Hepatocyte (in vitro differentiated cells): ENCODE measurements around the gene EEF1AKMT1. TPM values are rescaled to one million over a fixed set of nuclear protein-coding genes. Genes with fewer than 3 reads are reported as not detected.

Experiments
- DNase-seq: peaks from one replicate; pipeline ENCODE4 v3.0.0-alpha.2; 2016; ENCODE audit warnings: low spot score
- H2AFZ ChIP-seq: fragments of 200-600 bp; sonication (generic); 2 replicates; pipeline ENCODE4 v1.6.0; 2016; ENCODE audit warnings: antibody characterized with exemption, mild to moderate bottlenecking
- H3K27ac ChIP-seq: fragments of 200-600 bp; sonication (generic); 2 replicates; pipeline ENCODE4 v1.5.1; 2016; ENCODE audit warnings: mild to moderate bottlenecking
- H3K27me3 ChIP-seq: fragments of 200-600 bp; sonication (generic); 2 replicates; pipeline ENCODE4 v1.6.1; 2016
- H3K36me3 ChIP-seq: fragments of 200-600 bp; sonication (generic); replicated peaks from 2 replicates; pipeline ENCODE4 v1.5.1; 2016; ENCODE audit warnings: low read depth; ENCODE audit not compliant: insufficient read depth
- H3K4me1 ChIP-seq: fragments of 200-600 bp; sonication (generic); 2 replicates; pipeline ENCODE4 v1.5.1; 2016; ENCODE audit warnings: mild to moderate bottlenecking, moderate library complexity; ENCODE audit not compliant: insufficient read depth
- H3K4me2 ChIP-seq: fragments of 200-600 bp; sonication (generic); 2 replicates; pipeline ENCODE4 v1.6.0; 2016
- H3K4me3 ChIP-seq: fragments of 200-600 bp; sonication (generic); 2 replicates; pipeline ENCODE4 v1.5.1; 2016; ENCODE audit warnings: mild to moderate bottlenecking
- H3K79me2 ChIP-seq: fragments of 200-600 bp; sonication (generic); 2 replicates; pipeline ENCODE4 v1.6.0; 2017; ENCODE audit warnings: mild to moderate bottlenecking
- H3K9me2 ChIP-seq: fragments of 200-600 bp; sonication (generic); replicated peaks from 2 replicates; pipeline ENCODE4 v1.6.0; 2017; ENCODE audit warnings: mild to moderate bottlenecking; ENCODE audit not compliant: insufficient read depth
- H3K9me3 ChIP-seq: fragments of 200-600 bp; sonication (generic); 2 replicates; pipeline ENCODE4 v1.5.1; 2016; ENCODE audit warnings: low read depth, mild to moderate bottlenecking
- H4K20me1 ChIP-seq: fragments of 200-600 bp; sonication (generic); 2 replicates; pipeline ENCODE4 v1.6.0; 2016; ENCODE audit warnings: mild to moderate bottlenecking; ENCODE audit not compliant: insufficient read depth, poor library complexity, severe bottlenecking
- EZH2 ChIP-seq: fragments of 200-600 bp; sonication (generic); IDR thresholded peaks from 2 replicates; pipeline ENCODE4 v1.6.1; 2016; ENCODE audit warnings: antibody characterized with exemption, mild to moderate bottlenecking, borderline replicate concordance
- EZH2phosphoT487 ChIP-seq: fragments of 200-600 bp; sonication (generic); IDR thresholded peaks from one replicate; pipeline ENCODE4 v1.6.1; 2018; ENCODE audit warnings: antibody characterized with exemption, mild to moderate bottlenecking, low read depth, moderate library complexity; ENCODE audit not compliant: unreplicated experiment, severe bottlenecking
- WGBS: methylation state at CpG from one replicate; pipeline ENCODE4 v1.1.6; 2016; ENCODE audit warnings: low lambda C conversion rate; ENCODE audit errors: missing lambda C conversion rate; 5-methylcytosine and 5-hydroxymethylcytosine counted together
- polyA plus RNA-seq: library from polyadenylated mRNA; unstranded; fragments of >200 nt; fragmentation: Nextera tagmentation; extraction: Ambion mirVana; gene quantifications from 2 replicates; pipeline ENCODE4 v1.2.1, GENCODE V29; 2016
- total RNA-seq: library from RNA; depleted of rRNA; stranded (reverse); fragments of >200 nt; gene quantifications from 2 replicates; pipeline ENCODE4 v1.2.3, GENCODE V29; 2014
- TF ChIP-seq, protein P1 (sequence below): fragments of 200-600 bp; sonication (generic); IDR thresholded peaks from 2 replicates; pipeline ENCODE4 v1.5.1; 2016; ENCODE audit warnings: antibody characterized with exemption, mild to moderate bottlenecking; ENCODE audit not compliant: poor library complexity

Gene EEF1AKMT1
- total and polyA plus RNA-seq, 2 experiments from 2014 or later, result 9.2 to 13.6 TPM

GRCh38 chr13:20776751-20777150 lies 3.0 kb upstream of the EEF1AKMT1 start:
- no peak for DNase-seq
- no peaks in the 10 kb centered on the region for H3K9me3 ChIP-seq
- H3K4me1 ChIP-seq, result no peaks in the 10 kb centered on the region
- H3K27me3 ChIP-seq, result no peaks in the 10 kb centered on the region
- H3K27ac ChIP-seq, result no peak overlapping the region
- H4K20me1 ChIP-seq, result no peaks in the 10 kb centered on the region
- no peak overlapping the region for H3K4me3 ChIP-seq
- TF ChIP-seq EZH2phosphoT487 (no peak), EZH2 (no peak)
- TF ChIP-seq, protein P1, sequence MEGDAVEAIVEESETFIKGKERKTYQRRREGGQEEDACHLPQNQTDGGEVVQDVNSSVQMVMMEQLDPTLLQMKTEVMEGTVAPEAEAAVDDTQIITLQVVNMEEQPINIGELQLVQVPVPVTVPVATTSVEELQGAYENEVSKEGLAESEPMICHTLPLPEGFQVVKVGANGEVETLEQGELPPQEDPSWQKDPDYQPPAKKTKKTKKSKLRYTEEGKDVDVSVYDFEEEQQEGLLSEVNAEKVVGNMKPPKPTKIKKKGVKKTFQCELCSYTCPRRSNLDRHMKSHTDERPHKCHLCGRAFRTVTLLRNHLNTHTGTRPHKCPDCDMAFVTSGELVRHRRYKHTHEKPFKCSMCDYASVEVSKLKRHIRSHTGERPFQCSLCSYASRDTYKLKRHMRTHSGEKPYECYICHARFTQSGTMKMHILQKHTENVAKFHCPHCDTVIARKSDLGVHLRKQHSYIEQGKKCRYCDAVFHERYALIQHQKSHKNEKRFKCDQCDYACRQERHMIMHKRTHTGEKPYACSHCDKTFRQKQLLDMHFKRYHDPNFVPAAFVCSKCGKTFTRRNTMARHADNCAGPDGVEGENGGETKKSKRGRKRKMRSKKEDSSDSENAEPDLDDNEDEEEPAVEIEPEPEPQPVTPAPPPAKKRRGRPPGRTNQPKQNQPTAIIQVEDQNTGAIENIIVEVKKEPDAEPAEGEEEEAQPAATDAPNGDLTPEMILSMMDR, result no peak
- H3K79me2 ChIP-seq, result peaks cover 13% of the 10 kb centered on the region
- H2AFZ ChIP-seq, result no peak overlapping the region
- no peaks in the 10 kb centered on the region for H3K36me3 ChIP-seq
- 100% methylated on average over 1 of the region's 1 CpG for WGBS
- no peaks in the 10 kb centered on the region for H3K9me2 ChIP-seq
- no peak overlapping the region for H3K4me2 ChIP-seq

DNA sequence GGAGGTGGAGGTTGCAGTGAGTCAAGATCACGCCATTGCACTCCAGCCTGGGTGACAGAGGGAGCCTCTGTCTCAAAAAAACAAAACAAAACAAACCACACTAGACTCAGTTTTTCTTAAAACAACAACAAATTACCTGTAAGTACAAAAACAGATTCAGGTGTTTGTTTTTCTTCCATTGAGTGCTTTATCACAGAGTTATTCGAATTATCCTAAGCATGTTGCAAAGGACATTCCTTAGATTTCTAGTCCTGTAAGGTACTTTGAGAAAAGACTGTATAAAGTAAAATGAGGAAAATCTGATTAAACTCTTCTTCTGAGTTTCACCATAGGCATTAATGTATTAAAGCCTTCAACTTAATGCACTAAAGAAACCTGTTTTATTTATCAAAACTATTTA lies 2.2 kb upstream of the EEF1AKMT1 start:
- Histone ChIP-seq H3K4me1 (no peaks in the 10 kb centered on the region), H3K9me3 (no peaks in the 10 kb centered on the region), H4K20me1 (no peaks in the 10 kb centered on the region), H3K79me2 (peaks cover 13% of the 10 kb centered on the region), H3K4me2 (no peak overlapping the region), H3K27me3 (no peaks in the 10 kb centered on the region), H3K27ac (no peak overlapping the region), H3K4me3 (no peak overlapping the region), H2AFZ (no peak overlapping the region), H3K36me3 (no peaks in the 10 kb centered on the region), H3K9me2 (no peaks in the 10 kb centered on the region)
- TF ChIP-seq EZH2phosphoT487 (no peak), EZH2 (no peak)
- TF ChIP-seq, protein P1, result no peak
- 90% methylated on average over 2 of the region's 2 CpGs for WGBS
- no peak for DNase-seq

- Histone ChIP-seq H3K79me2 (peaks cover 16% of the 10 kb centered on the region), H2AFZ (no peak overlapping the region), H3K4me2 (no peak overlapping the region), H3K27ac (no peak overlapping the region), H3K4me3 (no peak overlapping the region), H3K27me3 (no peaks in the 10 kb centered on the region), H3K9me3 (peaks cover 9% of the 10 kb centered on the region), H3K4me1 (no peaks in the 10 kb centered on the region), H3K9me2 (no peaks in the 10 kb centered on the region), H3K36me3 (no peaks in the 10 kb centered on the region), H4K20me1 (no peaks in the 10 kb centered on the region)
- TF ChIP-seq, protein P1, result no peak
- TF ChIP-seq EZH2phosphoT487, result no peak
- TF ChIP-seq EZH2, result no peak
- no peak for DNase-seq
- WGBS, result 79% methylated on average over 1 of the region's 1 CpG
These were observed 985 bp upstream of the EEF1AKMT1 start for GRCh38 chr13:20774746-20775145.
